Hepatocyte (in vitro differentiated cells): ENCODE measurements around the gene DCUN1D2.

ENCODE experiments used
- CTCF ChIP-seq: fragments of 200-600 bp; sonication (generic); IDR thresholded peaks from 2 replicates; pipeline ENCODE4 v1.5.1; 2016; ENCODE audit warnings: antibody characterized with exemption, mild to moderate bottlenecking; ENCODE audit not compliant: poor library complexity
- EZH2 ChIP-seq: fragments of 200-600 bp; sonication (generic); IDR thresholded peaks from 2 replicates; pipeline ENCODE4 v1.6.1; 2016; ENCODE audit warnings: antibody characterized with exemption, mild to moderate bottlenecking, borderline replicate concordance
- EZH2phosphoT487 ChIP-seq: fragments of 200-600 bp; sonication (generic); IDR thresholded peaks from one replicate; pipeline ENCODE4 v1.6.1; 2018; ENCODE audit warnings: antibody characterized with exemption, mild to moderate bottlenecking, low read depth, moderate library complexity; ENCODE audit not compliant: unreplicated experiment, severe bottlenecking

GRCh38 chr13:113488283-113488682 is 2.2 kb downstream of the DCUN1D2 start:
- TF ChIP-seq CTCF (no peak), EZH2phosphoT487 (no peak), EZH2 (no peak)
